ENCODE measurements around the gene GRIFIN. TPM values are rescaled to one million over a fixed set of nuclear protein-coding genes. Genes with fewer than 3 reads are reported as not detected.

Gene GRIFIN
- total and polyA plus RNA-seq, 2 donors (not counting 1 experiment from before 2014, with no cell fraction given): not detected

DNA sequence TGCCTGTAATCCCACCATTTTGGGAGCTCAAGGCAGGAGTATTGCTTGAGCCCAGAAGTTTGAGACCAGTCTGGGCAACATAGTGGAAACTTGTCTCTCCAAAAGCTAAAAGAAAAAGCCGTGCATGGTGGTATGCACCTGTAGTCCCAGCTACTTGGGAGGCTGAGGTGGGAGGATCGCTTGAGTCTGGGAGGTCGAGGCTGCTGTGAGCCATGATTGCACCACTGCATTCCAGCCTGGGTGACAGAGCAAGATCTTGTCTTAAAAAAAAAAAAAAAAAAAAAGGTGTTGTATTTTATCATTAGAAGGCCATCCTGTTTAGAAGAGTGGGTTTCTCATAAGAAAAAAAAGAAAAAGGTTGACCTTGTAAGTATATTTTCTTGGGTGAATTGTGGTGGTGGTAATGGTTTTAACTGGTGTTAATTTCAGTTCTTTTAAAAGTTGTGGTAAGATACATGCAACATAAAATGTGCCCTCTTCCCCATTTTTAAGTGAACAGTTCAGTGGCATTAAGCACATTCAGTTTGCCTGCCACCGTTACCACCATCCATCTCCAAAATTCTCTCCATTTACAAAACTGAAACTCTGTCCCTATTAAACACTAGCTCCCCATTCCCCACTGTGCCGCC lies 34.7 kb downstream of the GRIFIN start:
- intact Hi-C loops (cut with micrococcal nuclease): no loop called here
- Histone ChIP-seq H3K4me1 (ENCODE audit: control insufficient read depth in 2 of 2, insufficient read depth in 2 of 2, low read length in 2 of 2) (no peaks in the 10 kb centered on the region), H3K4me2 (replicated peaks; ENCODE audit: low read depth, low read length, poor library complexity, severe bottlenecking) (no peak overlapping the region), H2AFZ (ENCODE audit: insufficient read depth, low read depth, low read length, poor library complexity, severe bottlenecking) (no peak overlapping the region), H4K20me1 (ENCODE audit: control insufficient read depth, insufficient read depth, low read length, poor library complexity, severe bottlenecking) (no peaks in the 10 kb centered on the region), H3K9me3 (ENCODE audit: control extremely low read depth in 1 of 3, control insufficient read depth in 2 of 3, insufficient read depth in 1 of 3, low read length in 2 of 3) (no peaks in the 10 kb centered on the region), H3K4me3 (ENCODE audit: control extremely low read depth in 1 of 5, extremely low read depth in 1 of 5, insufficient read depth in 1 of 5, low read depth in 2 of 5, low read length in 4 of 5) (no peak overlapping the region), H3K27ac (ENCODE audit: low read length in 2 of 2) (no peak overlapping the region), H3K36me3 (replicated peaks in 1 of 2; ENCODE audit: control extremely low read depth in 1 of 2, control insufficient read depth in 1 of 2, extremely low read depth in 1 of 2, insufficient read depth in 2 of 2, low read length in 1 of 2) (peaks cover 0 to 8% of the 10 kb centered on the region in 2 experiments), H3K79me2 (ENCODE audit: control insufficient read depth, insufficient read depth, low read length) (no peaks in the 10 kb centered on the region), H3K9ac (ENCODE audit: low read length) (no peak overlapping the region), H3K27me3 (replicated peaks in 1 of 4; ENCODE audit: control extremely low read depth in 1 of 4, control insufficient read depth in 3 of 4, insufficient read depth in 4 of 4, low read length in 3 of 4) (no peaks in the 10 kb centered on the region)
- no peak for TF ChIP-seq EZH2 (IDR thresholded peaks at IDR 0.05; ENCODE audit: borderline replicate concordance, insufficient read depth, low read depth, low read length, poor library complexity, severe bottlenecking)
- TF ChIP-seq, protein P1, sequence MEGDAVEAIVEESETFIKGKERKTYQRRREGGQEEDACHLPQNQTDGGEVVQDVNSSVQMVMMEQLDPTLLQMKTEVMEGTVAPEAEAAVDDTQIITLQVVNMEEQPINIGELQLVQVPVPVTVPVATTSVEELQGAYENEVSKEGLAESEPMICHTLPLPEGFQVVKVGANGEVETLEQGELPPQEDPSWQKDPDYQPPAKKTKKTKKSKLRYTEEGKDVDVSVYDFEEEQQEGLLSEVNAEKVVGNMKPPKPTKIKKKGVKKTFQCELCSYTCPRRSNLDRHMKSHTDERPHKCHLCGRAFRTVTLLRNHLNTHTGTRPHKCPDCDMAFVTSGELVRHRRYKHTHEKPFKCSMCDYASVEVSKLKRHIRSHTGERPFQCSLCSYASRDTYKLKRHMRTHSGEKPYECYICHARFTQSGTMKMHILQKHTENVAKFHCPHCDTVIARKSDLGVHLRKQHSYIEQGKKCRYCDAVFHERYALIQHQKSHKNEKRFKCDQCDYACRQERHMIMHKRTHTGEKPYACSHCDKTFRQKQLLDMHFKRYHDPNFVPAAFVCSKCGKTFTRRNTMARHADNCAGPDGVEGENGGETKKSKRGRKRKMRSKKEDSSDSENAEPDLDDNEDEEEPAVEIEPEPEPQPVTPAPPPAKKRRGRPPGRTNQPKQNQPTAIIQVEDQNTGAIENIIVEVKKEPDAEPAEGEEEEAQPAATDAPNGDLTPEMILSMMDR (IDR thresholded peaks at IDR 0.05): no peak
- H3K4me1 Mint-ChIP-seq: peaks cover 4% of the 10 kb centered on the region
- peak overlapping the region; percentile 37 for H3K27ac Mint-ChIP-seq
- DNase-seq (no peak), ATAC-seq (ENCODE audit: low read depth) (no peak)
- ChIA-PET POLR2A (no interaction called here), CTCF (interaction anchor here (2.4 kb wide), 1 partner anchor 10 kb away, joined by 7 read pairs; no protein-coding TSS in a partner anchor)
- H3K27me3 Mint-ChIP-seq: no peaks in the 10 kb centered on the region
- no peak overlapping the region for H3K4me3 Mint-ChIP-seq
- H3K9me3 Mint-ChIP-seq (ENCODE audit: insufficient read depth): no peaks in the 10 kb centered on the region
- 100% methylated on average over 2 of the region's 5 CpGs for WGBS (ENCODE audit: insufficient coverage)

DNA sequence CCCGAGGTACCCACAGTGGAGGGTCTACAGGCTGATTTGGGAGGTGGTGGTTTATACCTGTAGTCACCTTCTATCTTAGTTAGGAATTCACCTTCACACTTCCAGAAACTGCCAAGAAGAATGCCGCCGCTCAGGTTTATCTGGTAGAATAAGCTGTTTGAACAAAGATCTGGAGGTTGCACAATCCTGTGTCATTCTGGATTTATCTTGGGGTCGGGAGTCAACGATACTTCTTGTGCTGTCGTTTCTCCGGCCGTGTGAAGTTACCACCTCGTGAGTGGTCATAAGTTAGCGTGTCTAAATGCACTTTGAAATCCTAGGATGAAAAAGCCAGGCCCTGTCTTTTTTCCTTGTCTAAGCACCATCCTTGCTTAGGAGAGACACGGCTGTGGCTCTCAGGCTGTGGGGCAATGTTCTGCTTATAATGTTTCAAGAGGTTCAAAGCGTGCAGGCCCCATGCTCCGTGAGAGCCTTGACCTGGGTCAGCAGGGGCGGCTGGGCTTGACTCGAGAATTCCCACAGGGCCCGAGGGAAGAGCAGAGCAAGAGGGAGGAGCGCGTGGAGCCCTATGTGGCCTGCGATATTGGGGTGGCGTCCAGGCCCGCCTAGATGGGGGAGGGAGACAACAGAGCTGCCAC lies 35.5 kb downstream of the GRIFIN start:
- no peaks in the 10 kb centered on the region for H3K9me3 ChIP-seq (ENCODE audit: control extremely low read depth in 1 of 3, control insufficient read depth in 2 of 3, insufficient read depth in 1 of 3, low read length in 2 of 3)
- ChIA-PET CTCF (interaction anchor here (2.4 kb wide), 1 partner anchor 11 kb away, joined by 7 read pairs; no protein-coding TSS in a partner anchor), POLR2A (no interaction called here)
- 96% methylated on average over 20 of the region's 21 CpGs for WGBS (ENCODE audit: insufficient coverage)
- H3K36me3 ChIP-seq (replicated peaks in 1 of 2; ENCODE audit: control extremely low read depth in 1 of 2, control insufficient read depth in 1 of 2, extremely low read depth in 1 of 2, insufficient read depth in 2 of 2, low read length in 1 of 2): peaks cover 0 to 10% of the 10 kb centered on the region in 2 experiments
- no peak overlapping the region for H3K4me3 ChIP-seq (ENCODE audit: control extremely low read depth in 1 of 5, extremely low read depth in 1 of 5, insufficient read depth in 1 of 5, low read depth in 2 of 5, low read length in 4 of 5)
- TF ChIP-seq EZH2 (IDR thresholded peaks at IDR 0.05; ENCODE audit: borderline replicate concordance, insufficient read depth, low read depth, low read length, poor library complexity, severe bottlenecking): no peak
- TF ChIP-seq, protein P1 (IDR thresholded peaks at IDR 0.05): no peak
- Mint-ChIP-seq H3K4me3 (no peak overlapping the region), H3K9me3 (ENCODE audit: insufficient read depth) (no peaks in the 10 kb centered on the region), H3K27me3 (no peaks in the 10 kb centered on the region), H3K4me1 (peaks cover 4% of the 10 kb centered on the region), H3K27ac (no peak overlapping the region)
- DNase-seq: no peak
- H4K20me1 ChIP-seq (ENCODE audit: control insufficient read depth, insufficient read depth, low read length, poor library complexity, severe bottlenecking): no peaks in the 10 kb centered on the region
- no peaks in the 10 kb centered on the region for H3K79me2 ChIP-seq (ENCODE audit: control insufficient read depth, insufficient read depth, low read length)
- H3K4me2 ChIP-seq (replicated peaks; ENCODE audit: low read depth, low read length, poor library complexity, severe bottlenecking): no peak overlapping the region
- H2AFZ ChIP-seq (ENCODE audit: insufficient read depth, low read depth, low read length, poor library complexity, severe bottlenecking): no peak overlapping the region
- intact Hi-C loops (cut with micrococcal nuclease): no loop called here
- no peak overlapping the region for H3K27ac ChIP-seq (ENCODE audit: low read length in 2 of 2)
- no peak for ATAC-seq (ENCODE audit: low read depth)
- H3K4me1 ChIP-seq (ENCODE audit: control insufficient read depth in 2 of 2, insufficient read depth in 2 of 2, low read length in 2 of 2): no peaks in the 10 kb centered on the region
- H3K27me3 ChIP-seq (replicated peaks in 1 of 4; ENCODE audit: control extremely low read depth in 1 of 4, control insufficient read depth in 3 of 4, insufficient read depth in 4 of 4, low read length in 3 of 4): no peaks in the 10 kb centered on the region
- no peak overlapping the region for H3K9ac ChIP-seq (ENCODE audit: low read length)
